Measurements from ENCODE around the gene LRCH1. TPM values are rescaled to one million over a fixed set of nuclear protein-coding genes. Genes with fewer than 3 reads are reported as not detected.

LRCH1 gene
- total RNA-seq, 4 donors from 2014 or later = 17.2 to 25.7 (median 21.9) TPM

- Histone ChIP-seq H3K27me3 (no peaks in the 10 kb centered on the region), H3K9me3 (no peaks in the 10 kb centered on the region), H3K36me3 (peaks cover 0 to 75% (median 3%) of the 10 kb centered on the region in 3 donors), H3K4me1 (peaks cover 0 to 14% (median 0%) of the 10 kb centered on the region in 4 donors), H3K27ac (no peak overlapping the region), H3K4me3 (no peak overlapping the region)
- no peak for DNase-seq (ENCODE audit: low spot score in 2 of 2)
- TF ChIP-seq CTCF (IDR thresholded peaks at IDR 0.05) = no peak
- no peak for TF ChIP-seq EP300 (IDR thresholded peaks at IDR 0.05)
- TF ChIP-seq POLR2A (IDR thresholded peaks at IDR 0.05) = no peak
- WGBS, 2 donors = 88% methylated on average over 4 of the region's 4 CpGs
Observed at GRCh38 chr13:46745706-46746105, 192.7 kb downstream of the LRCH1 start.

GRCh38 chr13:46747031-46747820 lies 194.3 kb downstream of the LRCH1 start:
- no peak overlapping the region for H3K4me3 ChIP-seq
- 95 to 96% methylated on average over 8 of the region's 8 CpGs for WGBS, 2 donors
- no peak for DNase-seq (ENCODE audit: low spot score in 2 of 2)
- peaks cover 0 to 19% (median 0%) of the 10 kb centered on the region in 4 donors for H3K4me1 ChIP-seq
- TF ChIP-seq POLR2A (IDR thresholded peaks at IDR 0.05) (no peak), EP300 (IDR thresholded peaks at IDR 0.05) (no peak), CTCF (IDR thresholded peaks at IDR 0.05) (no peak)
- no peaks in the 10 kb centered on the region for H3K27me3 ChIP-seq
- no peaks in the 10 kb centered on the region for H3K9me3 ChIP-seq
- peaks cover 0 to 62% (median 3%) of the 10 kb centered on the region in 3 donors for H3K36me3 ChIP-seq
- no peak overlapping the region for H3K27ac ChIP-seq

- H3K9me3 ChIP-seq = no peaks in the 10 kb centered on the region
- 86 to 92% methylated on average over 4 of the region's 4 CpGs for WGBS, 2 donors
Observed at GRCh38 chr13:46748300-46748699, 195.3 kb downstream of the LRCH1 start.

GRCh38 chr13:46749951-46750350 lies 197.0 kb downstream of the LRCH1 start:
- Histone ChIP-seq H3K4me3 (no peak overlapping the region), H3K9me3 (no peaks in the 10 kb centered on the region), H3K4me1 (peaks cover 0 to 20% (median 0%) of the 10 kb centered on the region in 4 donors), H3K36me3 (peaks cover 0 to 47% (median 3%) of the 10 kb centered on the region in 3 donors), H3K27me3 (no peaks in the 10 kb centered on the region), H3K27ac (peak overlapping the region in 1 of 4 donors; percentile 9)
- TF ChIP-seq CTCF (IDR thresholded peaks at IDR 0.05) (no peak), POLR2A (IDR thresholded peaks at IDR 0.05) (no peak), EP300 (IDR thresholded peaks at IDR 0.05) (no peak)
- 21 to 38% methylated on average over 2 of the region's 2 CpGs for WGBS, 2 donors
- DNase-seq (ENCODE audit: low spot score in 2 of 2) = no peak

More at GRCh38 chr13:46748300-46748699, 195.3 kb downstream of the LRCH1 start:
- DNase-seq (ENCODE audit: low spot score in 2 of 2) = no peak
- peaks cover 0 to 56% (median 3%) of the 10 kb centered on the region in 3 donors for H3K36me3 ChIP-seq
- no peak overlapping the region for H3K4me3 ChIP-seq
- no peak for TF ChIP-seq CTCF (IDR thresholded peaks at IDR 0.05)
- TF ChIP-seq EP300 (IDR thresholded peaks at IDR 0.05) = no peak
- TF ChIP-seq POLR2A (IDR thresholded peaks at IDR 0.05) = no peak
- H3K4me1 ChIP-seq = peaks cover 0 to 20% (median 0%) of the 10 kb centered on the region in 4 donors
- H3K27me3 ChIP-seq = no peaks in the 10 kb centered on the region
- H3K27ac ChIP-seq = no peak overlapping the region
